ENCODE data around the gene NUB1.

The NUB1 gene

GRCh38 chr7:151347200-151347599 is 5.6 kb downstream of the NUB1 start:
- DNase-seq: no peak

DNA sequence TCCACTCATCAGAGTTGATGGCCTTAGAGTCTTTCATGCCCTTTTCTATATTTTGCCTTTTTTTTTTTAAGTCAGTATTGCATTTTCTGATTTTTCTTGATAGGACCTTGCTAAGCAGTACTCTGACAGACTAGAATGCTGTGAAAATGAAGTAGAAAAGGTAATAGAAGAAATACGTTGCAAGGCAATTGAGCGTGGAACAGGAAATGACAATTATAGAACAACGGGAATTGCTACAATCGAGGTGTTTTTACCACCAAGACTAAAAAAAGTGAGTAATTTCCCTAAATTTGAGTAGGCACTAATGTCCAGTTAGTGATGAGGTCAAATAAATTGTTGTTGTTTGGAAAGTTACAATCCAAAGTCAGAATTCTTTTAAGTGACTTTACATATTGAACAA is 7.4 kb downstream of the NUB1 start:
- no peak for DNase-seq

GRCh38 chr7:151349507-151349853 is 7.9 kb downstream of the NUB1 start:
- no peak for DNase-seq

GRCh38 chr7:151351027-151351426 is 9.4 kb downstream of the NUB1 start:
- DNase-seq: peak in 1 of 2 donors; percentile 38

DNA sequence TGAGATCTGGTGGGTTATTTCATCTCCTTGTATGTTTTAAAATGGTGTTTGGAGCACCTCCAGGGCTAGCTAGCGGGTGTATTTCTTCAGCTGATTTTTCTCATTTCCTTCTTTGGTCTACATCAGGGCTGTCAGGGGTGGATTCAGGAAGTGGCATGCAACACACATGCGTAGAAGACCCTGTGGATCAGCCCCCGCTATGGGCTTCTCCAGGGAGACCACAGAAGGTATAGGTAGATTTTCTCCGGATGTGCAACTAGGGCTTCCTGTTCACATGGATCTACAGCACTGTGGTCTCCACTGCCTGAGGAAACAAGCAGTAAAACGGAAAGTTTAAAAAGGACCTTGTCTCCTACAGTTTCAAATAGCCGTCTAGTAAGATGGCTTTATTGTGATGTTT is 10.4 kb downstream of the NUB1 start:
- peak; percentile 60 to 66 for DNase-seq

DNA sequence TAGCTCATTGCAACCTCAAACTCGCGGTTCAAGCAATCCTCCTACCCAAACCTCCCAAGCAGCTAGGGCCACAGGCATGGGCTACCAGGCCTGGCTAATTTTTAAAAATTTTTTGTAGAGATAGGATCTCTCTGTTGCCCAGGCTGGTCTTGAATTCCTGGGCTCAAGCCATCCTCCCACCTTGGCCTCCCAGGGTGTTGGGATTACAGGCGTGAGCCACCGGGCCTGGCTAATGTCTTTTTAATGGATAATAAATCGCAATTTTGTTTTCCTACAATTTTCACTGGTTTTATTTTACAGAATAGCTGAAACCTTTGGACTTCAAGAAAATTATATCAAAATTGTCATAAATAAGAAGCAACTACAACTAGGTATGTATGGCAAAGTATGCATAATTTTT is 10.9 kb downstream of the NUB1 start:
- no peak for DNase-seq

GRCh38 chr7:151361193-151361959 is 19.8 kb downstream of the NUB1 start:
- DNase-seq: no peak

DNA sequence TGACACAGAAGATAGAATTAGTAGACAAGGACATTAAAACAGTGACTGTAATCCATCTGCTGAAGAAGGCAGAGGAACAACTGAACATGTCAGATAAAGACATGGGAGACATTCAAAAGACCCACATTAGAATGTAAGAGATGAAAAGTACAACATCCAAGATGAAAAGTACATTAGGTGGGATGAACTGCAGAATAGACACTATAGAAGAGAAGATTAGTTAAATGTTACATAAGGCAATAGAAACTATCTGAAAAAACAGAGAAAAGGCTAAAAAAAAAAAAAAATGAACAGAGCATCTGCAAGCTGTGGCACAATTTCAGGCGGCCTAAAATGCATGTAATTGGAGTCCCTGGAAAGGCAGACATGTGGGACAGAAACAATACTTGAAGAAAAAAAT is 21.6 kb downstream of the NUB1 start:
- no peak for DNase-seq

DNA sequence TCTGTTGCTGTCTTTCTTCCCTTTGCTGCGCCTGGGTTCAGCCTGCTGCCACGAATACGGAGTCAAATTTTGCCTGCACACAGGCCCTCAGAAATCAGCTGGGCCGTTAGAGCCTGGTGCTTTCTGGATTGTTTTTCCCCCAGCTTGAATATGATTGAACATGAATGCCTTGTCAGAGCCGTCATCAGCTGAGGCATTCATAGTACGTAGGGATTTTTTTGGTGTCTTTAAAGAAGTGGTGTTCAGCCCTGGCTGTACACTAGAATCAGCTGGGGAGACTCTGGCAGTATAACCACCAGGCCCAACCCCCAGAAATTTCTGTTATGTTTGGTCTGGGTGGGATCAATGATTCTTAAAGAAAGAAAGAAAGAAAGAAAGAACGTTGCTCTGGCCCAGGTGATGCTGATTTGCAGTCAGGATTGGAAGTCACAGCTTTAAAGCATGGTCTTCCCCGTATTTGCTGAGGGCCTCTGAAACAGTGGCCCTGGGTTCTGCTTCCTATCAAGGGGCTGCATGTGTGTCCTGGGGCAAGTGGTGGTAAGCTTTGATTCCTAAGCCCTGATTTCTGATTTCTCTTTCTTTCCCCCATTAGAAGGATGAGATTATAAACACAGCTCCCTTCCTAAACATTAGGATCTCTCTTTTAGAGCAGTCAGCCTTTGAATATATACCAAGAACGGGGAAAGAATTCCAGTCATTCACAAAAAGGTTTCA is 24.7 kb downstream of the NUB1 start:
- no peak for DNase-seq

GRCh38 chr7:151366880-151367222 is 25.2 kb downstream of the NUB1 start:
- no peak for DNase-seq

GRCh38 chr7:151367284-151367683 is 25.7 kb downstream of the NUB1 start:
- no peak for DNase-seq

GRCh38 chr7:151368136-151368571 is 26.5 kb downstream of the NUB1 start:
- peak; percentile 41 to 87 for DNase-seq

- no peak for DNase-seq
Measured at GRCh38 chr7:151371266-151371665, 29.7 kb downstream of the NUB1 start.

GRCh38 chr7:151372612-151373265 is 31.1 kb downstream of the NUB1 start:
- no peak for DNase-seq

- DNase-seq: no peak
Measured at GRCh38 chr7:151373599-151373998, 32.0 kb downstream of the NUB1 start.

DNA sequence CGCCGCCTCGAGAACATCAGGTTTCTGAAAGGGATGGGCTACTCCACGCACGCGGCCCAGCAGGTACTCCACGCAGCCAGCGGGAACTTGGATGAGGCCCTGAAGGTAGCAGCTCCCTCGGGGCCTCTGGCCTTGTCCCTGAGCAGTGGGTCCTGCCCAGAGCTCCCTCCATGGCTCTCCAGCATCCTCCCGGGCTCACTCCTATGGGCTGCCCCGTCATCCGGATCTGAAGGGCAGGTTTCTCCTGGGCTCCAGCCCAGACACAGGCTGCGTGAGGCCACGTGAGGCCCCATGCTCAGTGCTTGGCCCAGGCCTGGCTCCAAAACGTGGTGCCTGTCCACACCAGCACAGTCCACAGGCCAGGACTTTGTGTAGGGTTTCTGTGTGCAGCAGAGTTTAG is 32.5 kb downstream of the NUB1 start:
- DNase-seq: no peak

DNA sequence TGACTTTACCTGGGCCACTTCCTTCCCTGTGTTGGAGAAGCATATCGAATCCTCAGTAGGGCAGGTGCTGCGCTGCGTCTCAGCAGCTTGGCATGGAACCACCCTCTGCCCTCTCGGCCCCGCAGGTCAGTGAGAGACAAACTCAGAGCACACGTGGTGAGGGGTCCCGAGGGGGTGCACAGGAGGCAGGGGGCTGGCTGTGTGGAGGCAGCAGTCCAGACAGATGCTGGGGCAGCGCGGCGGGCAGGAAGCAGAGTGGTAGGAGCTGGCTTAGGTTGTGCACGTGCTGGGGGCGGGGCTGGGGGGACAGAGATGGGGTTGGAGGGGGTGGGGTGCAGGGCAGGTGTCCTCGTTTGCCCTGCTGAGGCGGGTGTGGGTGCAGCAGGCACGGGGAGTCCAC is 33.1 kb downstream of the NUB1 start:
- no peak for DNase-seq

- no peak for DNase-seq
Measured at GRCh38 chr7:151375530-151376217, 34.1 kb downstream of the NUB1 start.

DNA sequence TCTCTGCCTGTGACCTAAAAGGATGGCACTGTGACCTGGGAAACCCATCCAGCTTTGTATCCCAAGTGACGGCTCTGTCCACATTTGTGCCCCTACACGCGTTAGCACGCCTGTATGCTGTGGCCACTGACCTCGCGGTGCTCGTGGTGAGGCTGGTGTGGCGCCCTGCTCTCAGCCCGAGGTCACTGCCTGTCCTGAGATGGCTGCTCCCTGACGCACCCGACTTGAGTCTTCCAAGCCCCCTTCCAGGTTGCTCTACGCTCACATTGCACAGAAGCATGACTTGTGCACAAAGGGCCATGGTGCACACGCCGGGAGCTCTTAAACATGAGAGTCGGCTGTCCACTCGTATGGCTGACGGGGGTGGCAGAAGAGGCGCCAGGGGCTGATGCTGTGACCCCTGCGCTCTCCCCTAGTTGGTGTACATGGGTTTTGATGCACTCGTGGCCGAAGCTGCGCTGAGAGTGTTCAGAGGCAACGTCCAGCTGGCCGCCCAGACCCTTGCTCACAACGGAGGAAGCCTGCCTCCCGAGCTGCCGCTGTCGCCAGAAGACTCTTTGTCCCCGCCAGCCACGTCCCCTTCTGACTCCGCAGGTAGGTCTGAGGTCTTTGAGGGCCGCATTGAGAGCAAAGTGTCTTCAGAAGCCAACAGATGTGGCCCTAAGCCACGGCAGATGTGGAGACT is 34.7 kb downstream of the NUB1 start:
- DNase-seq: no peak

- no peak for DNase-seq
Measured at GRCh38 chr7:151377406-151377805, 35.8 kb downstream of the NUB1 start.

DNA sequence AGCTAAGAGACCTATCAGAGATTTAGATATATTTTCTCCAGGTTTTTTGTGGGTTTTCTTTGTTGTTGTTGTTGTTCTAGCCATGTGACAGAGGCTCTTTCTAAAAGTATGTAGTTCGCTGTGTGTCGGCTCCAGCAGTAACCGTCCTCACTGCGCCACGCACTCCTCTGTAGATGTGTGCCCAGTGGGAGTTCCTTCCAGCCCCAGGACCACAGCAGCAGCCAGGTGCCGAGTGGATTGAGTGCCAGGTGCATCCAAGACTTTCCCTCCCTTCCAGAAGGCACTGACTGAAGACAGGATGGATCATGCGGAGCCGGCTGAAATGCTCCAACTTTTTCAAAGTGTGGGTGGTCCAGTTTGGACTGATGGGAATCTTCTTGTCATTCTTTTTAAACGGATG is 36.4 kb downstream of the NUB1 start:
- DNase-seq: no peak

DNA sequence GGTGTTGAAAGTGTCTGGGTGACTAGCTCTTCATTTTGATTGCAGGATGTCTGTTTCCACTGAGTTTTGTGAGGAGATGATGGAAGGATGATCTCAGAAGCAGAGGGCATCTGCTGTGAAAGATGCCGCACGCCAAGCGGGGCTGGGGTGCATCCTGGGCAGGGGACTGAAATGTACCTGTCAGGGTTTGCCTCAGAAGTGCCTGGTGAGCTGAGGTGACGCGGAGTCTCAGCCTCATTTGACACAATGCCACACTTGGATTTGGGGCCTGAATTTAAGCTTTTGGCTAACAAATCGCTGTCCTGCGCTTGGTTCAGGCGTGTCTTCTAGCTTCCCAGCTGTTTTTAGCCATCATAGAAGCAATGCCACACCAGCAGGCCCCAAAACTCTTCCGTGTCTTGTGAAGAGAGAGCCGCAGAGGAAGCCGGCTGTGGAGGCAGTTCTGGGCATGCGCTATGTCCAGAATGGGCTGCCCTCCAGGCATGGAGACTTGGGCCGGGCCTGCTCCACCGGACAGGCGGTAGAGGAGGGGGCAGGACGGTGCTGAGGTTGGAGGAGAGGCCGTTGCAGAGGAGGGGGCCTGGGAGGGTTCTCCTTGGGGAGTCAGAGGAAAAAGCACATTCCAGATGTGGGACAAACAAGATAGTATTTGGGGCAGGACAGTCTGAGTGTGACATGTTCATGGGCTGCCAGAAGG is 37.0 kb downstream of the NUB1 start:
- no peak for DNase-seq

DNA sequence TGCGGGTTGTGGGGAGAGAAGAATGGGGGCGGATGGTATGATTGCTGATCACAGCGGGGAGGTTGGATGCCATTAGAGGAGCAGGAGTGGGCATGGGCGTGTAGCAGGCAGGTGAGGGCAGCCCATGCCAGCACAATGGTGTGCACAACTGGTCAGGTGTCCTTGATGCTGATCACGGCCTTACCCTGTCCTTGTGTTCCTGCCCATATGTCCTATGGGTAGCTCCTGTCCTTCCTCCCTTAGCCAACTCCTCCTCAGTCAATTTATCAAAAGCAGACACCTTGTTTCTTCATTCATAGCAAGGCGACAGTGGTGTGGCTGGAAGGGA is 37.5 kb downstream of the NUB1 start:
- DNase-seq: no peak

Data from inflammatory macrophage treated with lipopolysaccharide for 1 hour (primary cell).